Myocyte (in vitro differentiated cells): Measurements from ENCODE around the gene ACTL6B. TPM values are rescaled to one million over a fixed set of nuclear protein-coding genes. Genes with fewer than 3 reads are reported as not detected.

Experiments
- DNase-seq: peaks from one replicate; pipeline ENCODE4 v3.0.0-alpha.2; 2012; ENCODE audit warnings: low read depth
- total RNA-seq: library from RNA; depleted of rRNA; stranded (reverse); fragments of >200 nt; gene quantifications from 2 replicates; pipeline ENCODE4 v1.2.3, GENCODE V29; 2014

The ACTL6B gene
- total RNA-seq, 1 donor from 2014 or later: not detected

GRCh38 chr7:100629117-100629716 is 27.0 kb downstream of the ACTL6B start:
- peak; percentile 18 for DNase-seq

- no peak for DNase-seq
Observed at GRCh38 chr7:100627238-100627549, 29.1 kb downstream of the ACTL6B start.

GRCh38 chr7:100626530-100627237 is 29.6 kb downstream of the ACTL6B start:
- DNase-seq: no peak

GRCh38 chr7:100626055-100626454 is 30.2 kb downstream of the ACTL6B start:
- DNase-seq: no peak

GRCh38 chr7:100623951-100624824 is 32.1 kb downstream of the ACTL6B start:
- no peak for DNase-seq

- DNase-seq: no peak
Observed at GRCh38 chr7:100621554-100621953, 34.7 kb downstream of the ACTL6B start.

- DNase-seq: no peak
Observed at GRCh38 chr7:100620804-100621203, 35.4 kb downstream of the ACTL6B start.

GRCh38 chr7:100620239-100620638 is 36.0 kb downstream of the ACTL6B start:
- no peak for DNase-seq

- DNase-seq: no peak
Observed at GRCh38 chr7:100614308-100614861, 41.9 kb downstream of the ACTL6B start.

- DNase-seq: no peak
Observed at GRCh38 chr7:100613412-100614175, 42.7 kb downstream of the ACTL6B start.

GRCh38 chr7:100612730-100613390 is 43.4 kb downstream of the ACTL6B start:
- peak; percentile 15 for DNase-seq

- peak; percentile 100 for DNase-seq
Observed at GRCh38 chr7:100611983-100612729, 44.1 kb downstream of the ACTL6B start, which contains the start of gene MOSPD3. MOSPD3 (plus strand) TSS chr7:100612540; CDS start chr7:100612792, 252 bp downstream.

- no peak for DNase-seq
Observed at GRCh38 chr7:100609958-100610357, 46.3 kb downstream of the ACTL6B start.

GRCh38 chr7:100607111-100607510 is 49.1 kb downstream of the ACTL6B start:
- no peak for DNase-seq

- DNase-seq: no peak
Observed at GRCh38 chr7:100606313-100606712, 49.9 kb downstream of the ACTL6B start.

- DNase-seq: no peak
Observed at GRCh38 chr7:100604976-100605911, 51.0 kb downstream of the ACTL6B start.

- DNase-seq: peak; percentile 38
Observed at GRCh38 chr7:100604028-100604975, 51.9 kb downstream of the ACTL6B start.

GRCh38 chr7:100603726-100604027 is 52.6 kb downstream of the ACTL6B start:
- DNase-seq: no peak
